Liver (tissue), 9 donors: ENCODE measurements around the gene VASN. TPM values are rescaled to one million over a fixed set of nuclear protein-coding genes. Genes with fewer than 3 reads are reported as not detected.

Source experiments
- DNase-seq: peaks from one replicate; pipeline ENCODE4 v3.0.0-alpha.2; 2017; ENCODE audit warnings: low spot score
- H3K27ac ChIP-seq, 2 donors: one replicate each; pipeline ENCODE4 v1.7.0; 2013; ENCODE audit warnings: inconsistent platforms in 2 of 2, low read length in 2 of 2, control low read depth in 1 of 2, low read depth in 1 of 2, mild to moderate bottlenecking in 1 of 2
- H3K27me3 ChIP-seq, 4 donors: one replicate each; pipeline versions ENCODE4 v1.6.1 to v1.7.0; 2013; ENCODE audit warnings: low read length in 3 of 4, inconsistent platforms in 1 of 4, mild to moderate bottlenecking in 1 of 4, moderate library complexity in 1 of 4; ENCODE audit not compliant: control insufficient read depth in 4 of 4, insufficient read depth in 4 of 4
- H3K36me3 ChIP-seq, 4 donors: one replicate each; pipeline versions ENCODE4 v1.6.1 to v1.7.0; 2013; ENCODE audit warnings: low read length in 3 of 4, mild to moderate bottlenecking in 3 of 4, low read depth in 1 of 4, moderate library complexity in 1 of 4; ENCODE audit not compliant: control insufficient read depth in 4 of 4, insufficient read depth in 3 of 4
- H3K4me1 ChIP-seq, 4 donors: one replicate each; pipeline versions ENCODE4 v1.6.1 to v1.7.0; 2013; ENCODE audit warnings: low read length in 3 of 4, mild to moderate bottlenecking in 3 of 4, moderate library complexity in 1 of 4; ENCODE audit not compliant: control insufficient read depth in 4 of 4, insufficient read depth in 4 of 4
- H3K4me3 ChIP-seq, 3 donors: one replicate each; pipeline versions ENCODE4 v1.6.1 to v1.7.0; 2013; ENCODE audit warnings: low read length in 3 of 3, control low read depth in 1 of 3, low read depth in 1 of 3, mild to moderate bottlenecking in 1 of 3
- H3K9ac ChIP-seq, 2 donors: one replicate each; pipeline ENCODE4 v1.7.0; 2013; ENCODE audit warnings: low read length in 2 of 2, mild to moderate bottlenecking in 2 of 2, moderate library complexity in 2 of 2, control low read depth in 1 of 2, low read depth in 1 of 2
- H3K9me3 ChIP-seq, 4 donors: one replicate each; pipeline versions ENCODE4 v1.6.1 to v1.7.0; 2013; ENCODE audit warnings: low read length in 3 of 4; ENCODE audit not compliant: control insufficient read depth in 4 of 4
- EGR1 ChIP-seq, 2 donors: IDR thresholded peaks; 2 replicates each; pipeline ENCODE4 v1.6.1; 2016 to 2018; ENCODE audit warnings: antibody characterized with exemption in 2 of 2, low read depth in 2 of 2
- FOXA1 ChIP-seq: IDR thresholded peaks from 2 replicates; pipeline ENCODE4 v1.6.1; 2016; ENCODE audit warnings: antibody characterized with exemption
- FOXA2 ChIP-seq: IDR thresholded peaks from 2 replicates; pipeline ENCODE4 v1.6.1; 2016; ENCODE audit warnings: antibody characterized with exemption
- GABPA ChIP-seq, 2 donors: IDR thresholded peaks in 1 of 2; conservative IDR thresholded peaks in 1 of 2; 2 replicates each; pipeline ENCODE4 v1.6.1; 2016; ENCODE audit warnings: antibody characterized with exemption in 2 of 2, mild to moderate bottlenecking in 1 of 2, moderate library complexity in 1 of 2
- HNF4A ChIP-seq, 2 donors: conservative IDR thresholded peaks; 2 replicates each; pipeline ENCODE4 v1.6.1; 2016; ENCODE audit warnings: antibody characterized with exemption in 2 of 2, mild to moderate bottlenecking in 2 of 2
- HNF4G ChIP-seq: IDR thresholded peaks from 2 replicates; pipeline ENCODE4 v1.6.1; 2016; ENCODE audit warnings: antibody characterized with exemption
- JUND ChIP-seq, 2 donors: IDR thresholded peaks; 2 replicates each; pipeline ENCODE4 v1.6.1; 2016; ENCODE audit warnings: antibody characterized with exemption in 2 of 2
- NR2F2 ChIP-seq: IDR thresholded peaks from 2 replicates; pipeline ENCODE4 v1.6.1; 2016; ENCODE audit warnings: antibody characterized with exemption
- REST ChIP-seq: IDR thresholded peaks from 2 replicates; pipeline ENCODE4 v1.6.1; 2016; ENCODE audit warnings: antibody characterized with exemption, mild to moderate bottlenecking
- RXRA ChIP-seq, 2 donors: IDR thresholded peaks; 2 replicates each; pipeline ENCODE4 v1.6.1; 2017 to 2018; ENCODE audit warnings: antibody characterized with exemption in 2 of 2, mild to moderate bottlenecking in 1 of 2
- SP1 ChIP-seq: IDR thresholded peaks from 2 replicates; pipeline ENCODE4 v1.6.1; 2018; ENCODE audit warnings: antibody characterized with exemption, mild to moderate bottlenecking
- TAF1 ChIP-seq: conservative IDR thresholded peaks from 2 replicates; pipeline ENCODE4 v1.6.1; 2016; ENCODE audit warnings: antibody characterized with exemption, mild to moderate bottlenecking
- YY1 ChIP-seq: IDR thresholded peaks from 2 replicates; pipeline ENCODE4 v1.6.1; 2016; ENCODE audit warnings: antibody characterized with exemption, mild to moderate bottlenecking
- ZBTB33 ChIP-seq: IDR thresholded peaks from 2 replicates; pipeline ENCODE4 v1.6.1; 2016; ENCODE audit warnings: antibody characterized with exemption
- WGBS: extraction: QIAGEN DNeasy Blood & Tissue Kit; methylation state at CpG from one replicate; pipeline ENCODE4 v1.1.7; 2013; 5-methylcytosine and 5-hydroxymethylcytosine counted together
- polyA plus RNA-seq, 2 donors: library from polyadenylated mRNA; stranded (reverse) in 1 of 2; unstranded in 1 of 2; fragments of 200-250 nt in 1 of 2; fragments of >200 nt in 1 of 2; fragmentation: Nextera tagmentation in 1 of 2; extraction: Ambion mirVana in 1 of 2; gene quantifications; one replicate each; pipeline versions ENCODE4 v1.2.1 to v1.2.3, GENCODE V29; 2013 to 2015
- total RNA-seq, 2 donors: library from RNA; depleted of rRNA; stranded (reverse); fragments of >200 nt; gene quantifications; one replicate each; pipeline ENCODE4 v1.2.3, GENCODE V29; 2014
- TF ChIP-seq, protein P1 (sequence below): fragments of 150-350 bp; IDR thresholded peaks from 2 replicates; pipeline ENCODE4 v1.5.1; 2017; ENCODE audit warnings: improper control_type of control experiment, low read depth, low read length; ENCODE audit not compliant: missing input control
- TF ChIP-seq, protein P2 (sequence below): IDR thresholded peaks from 2 replicates; pipeline ENCODE4 v1.6.1; 2016; ENCODE audit warnings: antibody characterized with exemption
- donor health status: healthy.
- donor health status: healthy.
- donor health status: healthy.
- donor health status: healthy.
- donor health status: healthy.

VASN gene
- total and polyA plus RNA-seq, 4 donors: 6.2 to 26.9 (median 21.2) TPM

GRCh38 chr16:4367393-4367856 lies 4.2 kb upstream of the VASN start:
- 93% methylated on average over 5 of the region's 5 CpGs for WGBS

More at GRCh38 chr16:4367393-4367856, 4.2 kb upstream of the VASN start:
- Histone ChIP-seq H3K4me1 (peaks cover 5 to 23% (median 16%) of the 10 kb centered on the region in 4 donors), H3K9ac (no peak overlapping the region), H3K36me3 (peaks cover 0 to 4% (median 1%) of the 10 kb centered on the region in 4 donors), H3K27ac (no peak overlapping the region), H3K9me3 (no peaks in the 10 kb centered on the region), H3K27me3 (no peaks in the 10 kb centered on the region), H3K4me3 (no peak overlapping the region)
- TF ChIP-seq NR2F2: no peak
- TF ChIP-seq, protein P1, sequence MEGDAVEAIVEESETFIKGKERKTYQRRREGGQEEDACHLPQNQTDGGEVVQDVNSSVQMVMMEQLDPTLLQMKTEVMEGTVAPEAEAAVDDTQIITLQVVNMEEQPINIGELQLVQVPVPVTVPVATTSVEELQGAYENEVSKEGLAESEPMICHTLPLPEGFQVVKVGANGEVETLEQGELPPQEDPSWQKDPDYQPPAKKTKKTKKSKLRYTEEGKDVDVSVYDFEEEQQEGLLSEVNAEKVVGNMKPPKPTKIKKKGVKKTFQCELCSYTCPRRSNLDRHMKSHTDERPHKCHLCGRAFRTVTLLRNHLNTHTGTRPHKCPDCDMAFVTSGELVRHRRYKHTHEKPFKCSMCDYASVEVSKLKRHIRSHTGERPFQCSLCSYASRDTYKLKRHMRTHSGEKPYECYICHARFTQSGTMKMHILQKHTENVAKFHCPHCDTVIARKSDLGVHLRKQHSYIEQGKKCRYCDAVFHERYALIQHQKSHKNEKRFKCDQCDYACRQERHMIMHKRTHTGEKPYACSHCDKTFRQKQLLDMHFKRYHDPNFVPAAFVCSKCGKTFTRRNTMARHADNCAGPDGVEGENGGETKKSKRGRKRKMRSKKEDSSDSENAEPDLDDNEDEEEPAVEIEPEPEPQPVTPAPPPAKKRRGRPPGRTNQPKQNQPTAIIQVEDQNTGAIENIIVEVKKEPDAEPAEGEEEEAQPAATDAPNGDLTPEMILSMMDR: no peak
- no peak for TF ChIP-seq REST
- TF ChIP-seq FOXA1: no peak
- TF ChIP-seq HNF4A (conservative IDR thresholded peaks at IDR 0.05): no peak
- TF ChIP-seq ZBTB33: no peak
- no peak for TF ChIP-seq SP1
- no peak for TF ChIP-seq JUND (IDR thresholded peaks at IDR 0.05)
- no peak for TF ChIP-seq RXRA (IDR thresholded peaks at IDR 0.05)
- no peak for TF ChIP-seq FOXA2
- no peak for TF ChIP-seq TAF1
- TF ChIP-seq YY1: no peak
- no peak for TF ChIP-seq GABPA (IDR thresholded peaks at IDR 0.05 in 1 of 2, conservative IDR thresholded peaks at IDR 0.05 in 1 of 2)
- no peak for TF ChIP-seq EGR1 (IDR thresholded peaks at IDR 0.05; ENCODE audit: low read depth in 2 of 2)
- TF ChIP-seq HNF4G: no peak
- TF ChIP-seq, protein P2, sequence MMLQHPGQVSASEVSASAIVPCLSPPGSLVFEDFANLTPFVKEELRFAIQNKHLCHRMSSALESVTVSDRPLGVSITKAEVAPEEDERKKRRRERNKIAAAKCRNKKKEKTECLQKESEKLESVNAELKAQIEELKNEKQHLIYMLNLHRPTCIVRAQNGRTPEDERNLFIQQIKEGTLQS: no peak
- no peak for DNase-seq
